Measurements from ENCODE around the gene CXCR3. TPM values are rescaled to one million over a fixed set of nuclear protein-coding genes. Genes with fewer than 3 reads are reported as not detected.

The CXCR3 gene
- total RNA-seq, 1 experiment from 2014 or later, result not detected

DNA sequence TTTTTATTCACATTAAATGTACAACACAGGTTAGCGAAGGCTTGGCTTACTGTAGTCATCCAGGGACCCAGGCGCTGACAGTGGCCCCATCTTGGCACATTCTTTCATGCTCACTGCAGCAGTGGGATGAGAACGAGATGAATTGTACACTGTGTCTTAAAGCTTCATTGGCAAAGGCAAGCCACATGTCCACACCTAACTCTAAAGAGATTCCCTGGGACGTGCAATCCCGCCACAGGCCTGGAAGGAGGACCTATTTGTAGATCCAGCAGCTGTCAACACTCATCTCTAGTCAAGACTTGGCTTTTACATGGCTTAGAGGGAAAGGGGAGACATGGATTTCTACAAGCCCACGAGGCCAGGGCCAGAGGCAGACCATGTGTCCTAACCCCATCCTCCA lies 16.1 kb upstream of the CXCR3 start:
- intact Hi-C loops (cut with micrococcal nuclease), result no loop called here
- Histone ChIP-seq H3K79me2 (ENCODE audit: insufficient read depth, low read length) (no peaks in the 10 kb centered on the region), H3K4me3 (replicated peaks in 1 of 2; ENCODE audit: low read depth in 1 of 2, low read length in 2 of 2) (no peak overlapping the region), H3K9ac (ENCODE audit: low read length) (no peak overlapping the region), H3K27me3 (ENCODE audit: insufficient read depth, low read length) (no peaks in the 10 kb centered on the region), H3K36me3 (ENCODE audit: control insufficient read depth in 1 of 2, insufficient read depth in 2 of 2, low read length in 2 of 2) (no peaks in the 10 kb centered on the region), H3K27ac (ENCODE audit: low read depth, low read length) (no peak overlapping the region), H4K20me1 (ENCODE audit: insufficient read depth) (no peaks in the 10 kb centered on the region), H2AFZ (ENCODE audit: low read depth, low read length, poor library complexity, severe bottlenecking) (no peak overlapping the region), H3K4me1 (ENCODE audit: control insufficient read depth in 1 of 2, insufficient read depth in 2 of 2, low read length in 2 of 2) (no peaks in the 10 kb centered on the region), H3K9me3 (ENCODE audit: control insufficient read depth in 1 of 2, insufficient read depth in 1 of 2, low read depth in 1 of 2, low read length in 2 of 2) (no peaks in the 10 kb centered on the region), H3K9me2 (ENCODE audit: insufficient read depth) (no peaks in the 10 kb centered on the region), H3K4me2 (ENCODE audit: low read length) (no peak overlapping the region)
- ATAC-seq, result no peak
- TF ChIP-seq, protein P1, sequence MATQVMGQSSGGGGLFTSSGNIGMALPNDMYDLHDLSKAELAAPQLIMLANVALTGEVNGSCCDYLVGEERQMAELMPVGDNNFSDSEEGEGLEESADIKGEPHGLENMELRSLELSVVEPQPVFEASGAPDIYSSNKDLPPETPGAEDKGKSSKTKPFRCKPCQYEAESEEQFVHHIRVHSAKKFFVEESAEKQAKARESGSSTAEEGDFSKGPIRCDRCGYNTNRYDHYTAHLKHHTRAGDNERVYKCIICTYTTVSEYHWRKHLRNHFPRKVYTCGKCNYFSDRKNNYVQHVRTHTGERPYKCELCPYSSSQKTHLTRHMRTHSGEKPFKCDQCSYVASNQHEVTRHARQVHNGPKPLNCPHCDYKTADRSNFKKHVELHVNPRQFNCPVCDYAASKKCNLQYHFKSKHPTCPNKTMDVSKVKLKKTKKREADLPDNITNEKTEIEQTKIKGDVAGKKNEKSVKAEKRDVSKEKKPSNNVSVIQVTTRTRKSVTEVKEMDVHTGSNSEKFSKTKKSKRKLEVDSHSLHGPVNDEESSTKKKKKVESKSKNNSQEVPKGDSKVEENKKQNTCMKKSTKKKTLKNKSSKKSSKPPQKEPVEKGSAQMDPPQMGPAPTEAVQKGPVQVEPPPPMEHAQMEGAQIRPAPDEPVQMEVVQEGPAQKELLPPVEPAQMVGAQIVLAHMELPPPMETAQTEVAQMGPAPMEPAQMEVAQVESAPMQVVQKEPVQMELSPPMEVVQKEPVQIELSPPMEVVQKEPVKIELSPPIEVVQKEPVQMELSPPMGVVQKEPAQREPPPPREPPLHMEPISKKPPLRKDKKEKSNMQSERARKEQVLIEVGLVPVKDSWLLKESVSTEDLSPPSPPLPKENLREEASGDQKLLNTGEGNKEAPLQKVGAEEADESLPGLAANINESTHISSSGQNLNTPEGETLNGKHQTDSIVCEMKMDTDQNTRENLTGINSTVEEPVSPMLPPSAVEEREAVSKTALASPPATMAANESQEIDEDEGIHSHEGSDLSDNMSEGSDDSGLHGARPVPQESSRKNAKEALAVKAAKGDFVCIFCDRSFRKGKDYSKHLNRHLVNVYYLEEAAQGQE (IDR thresholded peaks at IDR 0.05; ENCODE audit: low read depth), result no peak
- no peak for TF ChIP-seq JUND (IDR thresholded peaks at IDR 0.05)
- TF ChIP-seq, protein P2, sequence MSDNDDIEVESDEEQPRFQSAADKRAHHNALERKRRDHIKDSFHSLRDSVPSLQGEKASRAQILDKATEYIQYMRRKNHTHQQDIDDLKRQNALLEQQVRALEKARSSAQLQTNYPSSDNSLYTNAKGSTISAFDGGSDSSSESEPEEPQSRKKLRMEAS (IDR thresholded peaks at IDR 0.05), result no peak
- no peak for TF ChIP-seq SRF (IDR thresholded peaks at IDR 0.05; ENCODE audit: low read depth)
- no peak for TF ChIP-seq ZNF274 (IDR thresholded peaks at IDR 0.05; ENCODE audit: low read depth, low read length)
- no TSS peak for BruUV-seq (replicated peaks)
- RAD21 ChIA-PET (ENCODE audit: low non-redundant PET in 1 of 2, low total read pairs in 2 of 2, uncharacterized antibody in 2 of 2, unreplicated experiment in 2 of 2), result no interaction called here
- no peak for DNase-seq (ENCODE audit: low read depth, low spot score)
- POLR2A ChIA-PET, result no interaction called here
- CTCF ChIA-PET, result no interaction called here

DNA sequence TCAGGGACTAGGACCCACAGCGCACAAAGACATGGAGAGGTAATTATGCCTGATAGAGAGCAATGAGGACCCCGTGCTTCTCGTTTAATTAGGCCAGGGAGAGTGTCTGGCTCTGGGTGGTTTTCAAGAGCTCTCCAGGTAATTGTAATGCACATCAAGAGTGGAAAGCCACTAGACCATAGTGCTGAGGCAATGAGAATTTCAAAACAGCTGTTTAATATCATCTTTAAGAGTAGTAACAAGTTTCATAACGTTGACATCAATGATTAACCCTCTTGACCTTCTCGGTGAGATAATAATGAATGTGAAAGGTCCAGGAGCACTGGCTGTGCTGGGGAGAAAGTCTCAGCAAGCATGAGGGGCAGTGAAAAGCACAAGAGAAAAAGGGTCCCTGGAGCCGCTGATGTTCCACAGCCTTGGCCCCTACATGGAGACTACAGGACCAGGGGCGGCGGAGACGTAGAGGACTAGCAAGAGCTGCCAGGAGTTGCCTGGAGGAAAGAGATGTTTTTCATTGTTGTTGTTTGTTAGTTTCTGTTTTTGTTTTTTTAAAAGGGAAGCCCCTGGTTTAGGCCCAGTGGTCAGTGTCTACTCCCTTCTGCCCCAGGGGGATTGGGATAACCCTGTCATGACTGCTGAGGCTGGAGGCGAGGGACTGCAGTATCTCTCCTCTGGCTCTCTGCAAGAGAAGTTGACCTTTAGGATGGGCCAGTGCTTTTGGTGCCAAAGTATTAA lies 14.8 kb upstream of the CXCR3 start:
- BruUV-seq (replicated peaks), result no TSS peak
- H2AFZ ChIP-seq (ENCODE audit: low read depth, low read length, poor library complexity, severe bottlenecking), result no peak overlapping the region
- H3K27me3 ChIP-seq (ENCODE audit: insufficient read depth, low read length), result no peaks in the 10 kb centered on the region
- ChIA-PET CTCF (no interaction called here), RAD21 (ENCODE audit: low non-redundant PET in 1 of 2, low total read pairs in 2 of 2, uncharacterized antibody in 2 of 2, unreplicated experiment in 2 of 2) (no interaction called here), POLR2A (no interaction called here)
- H3K4me1 ChIP-seq (ENCODE audit: control insufficient read depth in 1 of 2, insufficient read depth in 2 of 2, low read length in 2 of 2), result no peaks in the 10 kb centered on the region
- no peak overlapping the region for H3K9ac ChIP-seq (ENCODE audit: low read length)
- DNase-seq (ENCODE audit: low read depth, low spot score) (no peak), ATAC-seq (no peak)
- no peaks in the 10 kb centered on the region for H4K20me1 ChIP-seq (ENCODE audit: insufficient read depth)
- TF ChIP-seq RAD21 (IDR thresholded peaks at IDR 0.05; ENCODE audit: low read depth), result no peak
- no peaks in the 10 kb centered on the region for H3K36me3 ChIP-seq (ENCODE audit: control insufficient read depth in 1 of 2, insufficient read depth in 2 of 2, low read length in 2 of 2)
- intact Hi-C loops (cut with micrococcal nuclease), result no loop called here
- no peaks in the 10 kb centered on the region for H3K79me2 ChIP-seq (ENCODE audit: insufficient read depth, low read length)
- H3K9me3 ChIP-seq (ENCODE audit: control insufficient read depth in 1 of 2, insufficient read depth in 1 of 2, low read depth in 1 of 2, low read length in 2 of 2), result no peaks in the 10 kb centered on the region
- H3K9me2 ChIP-seq (ENCODE audit: insufficient read depth), result no peaks in the 10 kb centered on the region
- H3K27ac ChIP-seq (ENCODE audit: low read depth, low read length), result no peak overlapping the region
- no peak overlapping the region for H3K4me2 ChIP-seq (ENCODE audit: low read length)
- no peak overlapping the region for H3K4me3 ChIP-seq (replicated peaks in 1 of 2; ENCODE audit: low read depth in 1 of 2, low read length in 2 of 2)

Measured in HCT116 (cell line).